Inflammatory macrophage treated with lipopolysaccharide for 1 hour (primary cell): Measurements from ENCODE around the gene MCU.
"Not testable (repeated sequence)": the region's sequence is repeated elsewhere in the genome, so short reads cannot be mapped to it uniquely, and the experiment has no call there.

Experiments used
- DNase-seq, 2 donors: peaks; one replicate each; pipeline ENCODE4 v3.0.0-alpha.2; 2020 to 2022

Gene MCU

DNA sequence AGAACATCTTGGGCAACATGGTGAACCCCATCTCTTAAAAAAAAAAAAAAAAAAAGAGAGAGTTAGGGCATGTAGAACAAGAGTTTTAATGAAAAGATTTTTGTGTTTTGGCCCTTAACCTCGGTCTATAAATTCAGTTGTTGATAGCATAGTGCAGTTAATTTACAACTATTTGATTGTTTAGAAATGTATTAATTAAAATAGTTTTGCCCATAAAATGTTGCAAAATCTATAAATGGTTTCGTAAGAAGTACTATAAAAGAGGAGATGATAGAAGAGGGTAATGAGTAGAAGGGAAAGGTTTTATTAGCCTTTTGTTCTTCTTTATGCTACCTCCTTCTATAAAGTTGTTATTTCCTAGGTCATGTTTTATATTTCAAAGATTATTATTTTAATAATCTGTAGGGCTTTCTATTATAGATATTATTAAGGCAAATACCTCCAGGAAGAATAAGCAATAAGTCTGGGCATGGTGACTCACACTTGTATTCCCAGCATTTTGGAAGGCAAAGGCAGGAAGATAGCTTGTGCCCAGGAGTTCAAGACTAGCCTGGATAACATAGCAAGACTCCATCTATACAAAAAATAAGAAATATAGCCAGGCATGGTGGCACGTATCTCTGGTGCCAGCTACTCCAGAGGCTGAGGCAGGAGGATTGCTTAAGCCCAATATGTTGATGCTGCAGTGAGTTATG, 73.3 kb downstream of the MCU start:
- DNase-seq: no peak

DNA sequence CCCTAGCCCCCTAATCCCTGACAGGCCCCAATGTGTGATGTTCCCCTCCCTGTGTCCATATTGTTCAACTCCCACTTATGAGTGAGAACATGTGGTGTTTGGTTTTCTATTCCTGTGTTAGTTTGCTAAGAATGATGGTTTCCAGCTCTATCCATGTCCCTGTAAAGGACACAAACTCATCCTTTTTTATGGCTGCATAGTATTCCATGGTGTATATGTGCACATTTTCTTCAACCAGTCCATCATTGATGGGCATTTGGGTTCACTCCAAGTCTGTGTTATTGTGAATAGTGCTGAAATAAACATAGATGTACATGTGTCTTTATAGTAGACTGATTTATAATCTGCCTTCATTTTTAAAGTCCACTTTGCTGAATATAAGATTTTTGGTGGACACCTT, 79.3 kb downstream of the MCU start:
- DNase-seq: not testable (repeated sequence)

DNA sequence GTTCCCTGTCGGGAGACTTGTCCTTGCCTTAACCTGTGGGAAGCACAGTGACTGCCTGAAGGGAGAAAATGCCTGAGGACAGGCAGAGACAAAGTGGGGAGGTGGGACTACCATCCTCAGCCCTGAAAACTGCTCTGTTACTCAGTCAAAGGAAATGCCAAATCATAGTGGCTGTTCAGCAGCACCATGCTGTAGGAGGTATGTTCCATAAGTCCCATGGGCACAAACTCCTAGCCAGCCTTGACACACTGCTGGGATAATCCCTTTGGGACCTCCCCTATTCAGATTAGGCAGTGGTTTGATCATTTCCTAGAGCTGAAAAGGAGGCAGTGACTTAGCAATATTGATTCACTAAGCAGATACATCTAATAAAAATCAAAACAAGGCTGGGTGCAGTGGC, 80.1 kb downstream of the MCU start:
- DNase-seq: no peak

DNA sequence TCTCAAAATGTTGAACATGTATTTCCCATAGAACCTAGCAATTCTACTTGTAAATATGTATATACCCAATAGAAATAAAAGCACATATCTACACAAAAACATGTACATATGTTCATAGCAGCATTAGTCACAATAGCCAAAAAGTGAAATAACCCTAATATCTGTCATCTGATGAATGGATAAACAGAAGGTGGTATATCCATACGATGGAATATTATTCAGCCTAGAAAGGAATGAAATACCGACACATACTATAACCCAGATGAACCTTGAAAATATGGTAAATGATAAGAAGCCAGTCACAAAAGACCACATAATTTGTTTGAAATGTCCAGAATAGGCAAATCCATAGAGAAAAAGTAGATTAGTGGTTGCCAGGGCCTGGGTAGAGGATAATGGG, 87.9 kb downstream of the MCU start:
- DNase-seq: no peak

DNA sequence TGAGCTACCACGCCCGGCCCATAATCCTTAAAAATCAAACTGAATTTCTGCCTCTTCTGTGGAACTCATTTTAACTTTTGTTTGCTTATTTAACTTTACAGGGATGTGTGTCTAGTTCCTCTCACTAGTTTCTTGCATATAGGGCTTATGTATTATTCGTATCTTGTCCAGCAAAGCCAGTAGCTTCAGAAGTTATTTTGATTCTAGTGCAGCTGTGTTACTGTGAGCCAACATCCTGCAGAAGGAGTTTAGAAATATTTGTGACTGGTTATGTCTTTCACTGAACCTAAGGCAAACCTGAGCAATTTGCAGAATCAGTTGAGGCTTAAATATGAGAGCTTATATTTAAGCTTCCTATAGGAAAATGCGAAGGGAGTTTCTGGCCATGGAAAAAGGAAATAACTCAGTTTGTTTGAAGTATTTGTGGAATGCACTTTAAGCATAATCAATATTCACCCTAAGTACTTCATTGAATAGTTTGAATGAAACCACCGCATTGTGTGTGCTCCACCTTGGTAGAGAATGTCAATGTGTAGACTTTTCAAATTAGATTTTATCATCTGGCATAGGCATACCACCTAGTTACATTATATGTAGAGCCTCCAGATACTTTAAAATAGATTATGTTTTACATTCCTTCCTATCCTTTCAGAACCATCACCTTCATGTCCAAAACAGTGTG, 90.8 kb downstream of the MCU start:
- DNase-seq: no peak

DNA sequence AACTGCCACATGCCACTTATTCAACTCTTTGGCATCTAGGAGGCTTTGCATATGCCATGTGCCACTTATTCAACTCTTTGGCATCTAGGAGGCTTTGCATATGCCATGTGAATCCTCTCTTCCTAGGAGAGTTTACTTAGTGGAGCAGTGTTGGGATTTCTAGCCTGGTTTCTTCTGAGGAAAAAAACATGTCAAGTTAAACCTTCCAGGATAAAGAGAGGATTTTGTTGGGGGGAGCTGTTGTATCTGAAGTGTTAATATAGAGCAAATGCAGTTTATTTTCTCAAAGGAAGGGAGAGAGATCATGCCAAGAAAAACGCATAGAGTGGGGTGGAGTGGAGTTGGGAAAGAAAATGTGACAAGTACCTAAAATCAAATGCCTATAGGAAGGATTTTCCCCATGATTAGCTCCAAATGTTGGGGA, 91.5 kb downstream of the MCU start:
- DNase-seq: no peak

DNA sequence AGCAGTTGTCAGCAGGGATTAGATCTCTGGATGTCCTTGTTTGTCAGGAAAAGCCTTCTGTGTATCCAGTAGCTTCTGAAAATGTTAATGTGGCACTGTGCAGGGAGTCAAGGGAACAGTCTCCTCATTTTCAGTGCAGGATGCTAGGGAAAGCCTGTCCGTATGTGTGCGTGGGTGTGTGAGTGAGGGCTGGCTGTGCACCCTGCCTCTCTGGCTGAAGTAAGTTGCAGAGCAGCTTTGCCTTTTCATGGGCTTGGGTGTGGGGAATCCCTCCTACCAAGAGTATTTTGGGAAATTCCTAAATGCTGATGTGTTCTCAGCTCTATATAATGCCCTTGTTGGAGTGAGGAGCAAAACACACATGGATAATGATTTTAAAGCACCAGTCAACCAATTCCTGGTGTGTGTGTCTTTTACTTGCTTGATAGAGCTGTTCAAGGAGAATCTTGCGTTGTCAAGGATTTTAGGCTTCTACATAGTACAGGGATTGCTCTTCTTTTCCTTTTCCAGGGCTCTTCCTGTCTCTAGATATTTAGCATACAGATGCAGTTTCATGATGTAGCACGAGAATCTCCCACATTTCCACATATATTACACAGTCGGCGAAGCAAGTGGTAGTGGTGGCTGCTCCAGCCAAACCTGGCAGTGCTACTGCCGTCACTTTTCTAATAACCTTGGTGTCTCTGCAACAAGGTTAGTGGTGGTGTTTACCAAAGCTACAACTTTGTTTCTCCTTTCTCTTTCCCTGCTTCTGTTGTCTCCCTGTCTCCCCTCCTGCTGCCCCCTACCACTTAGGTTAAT, 92.8 kb downstream of the MCU start:
- DNase-seq: peak; percentile 53 to 83

DNA sequence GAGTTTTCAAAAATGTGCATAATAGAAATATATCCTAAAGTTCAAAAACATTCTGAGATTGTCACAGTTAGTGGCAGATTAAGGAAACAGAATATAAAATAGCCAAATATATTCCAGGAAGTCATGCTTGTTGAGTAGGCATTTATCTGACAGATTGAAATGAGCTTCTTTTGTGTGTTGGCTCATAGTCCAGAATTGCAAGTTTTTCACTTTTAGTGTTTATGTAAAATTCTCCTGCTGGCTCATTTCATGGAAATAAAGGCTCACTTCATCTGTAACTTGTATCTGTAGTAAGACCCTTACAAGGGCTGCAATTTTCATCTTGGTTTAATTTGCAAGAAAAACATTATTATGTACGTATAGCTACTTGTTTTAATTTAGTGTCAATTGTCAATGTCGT, 93.5 kb downstream of the MCU start:
- no peak for DNase-seq

DNA sequence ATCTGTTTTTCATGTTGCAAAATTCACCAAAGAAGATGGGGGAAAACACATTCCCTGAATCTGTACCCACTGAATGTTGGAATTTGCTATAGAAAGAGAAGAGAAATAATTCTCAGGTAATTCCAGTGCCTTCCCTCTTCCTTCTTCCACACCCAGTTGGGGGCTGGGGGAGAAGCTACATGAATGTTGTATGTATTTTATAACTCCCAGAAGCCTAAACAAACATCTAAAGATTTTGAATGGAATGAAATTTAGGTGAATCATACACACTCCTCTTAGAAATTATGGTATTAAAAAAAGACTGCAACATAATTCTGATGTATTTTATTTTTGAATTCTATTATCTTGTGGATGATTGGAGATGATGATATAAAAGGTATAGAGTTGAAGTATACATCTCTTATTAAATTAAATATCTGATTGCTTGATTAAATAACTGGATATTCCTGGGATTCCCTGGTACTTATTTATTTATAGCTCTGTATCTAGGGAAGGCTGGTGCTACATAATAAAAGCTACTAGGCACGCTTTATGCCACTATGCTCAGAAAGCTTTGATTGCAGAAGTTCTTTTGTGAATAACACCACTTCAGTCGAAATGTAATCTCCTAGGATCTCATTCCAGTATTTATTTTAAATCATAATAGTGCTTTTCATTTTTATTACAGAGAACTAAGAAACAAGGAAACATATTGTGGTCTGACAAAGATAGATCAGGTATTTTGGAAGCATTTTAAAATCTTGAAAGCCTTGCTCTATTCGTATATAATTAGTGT, 98.5 kb downstream of the MCU start:
- no peak for DNase-seq

DNA sequence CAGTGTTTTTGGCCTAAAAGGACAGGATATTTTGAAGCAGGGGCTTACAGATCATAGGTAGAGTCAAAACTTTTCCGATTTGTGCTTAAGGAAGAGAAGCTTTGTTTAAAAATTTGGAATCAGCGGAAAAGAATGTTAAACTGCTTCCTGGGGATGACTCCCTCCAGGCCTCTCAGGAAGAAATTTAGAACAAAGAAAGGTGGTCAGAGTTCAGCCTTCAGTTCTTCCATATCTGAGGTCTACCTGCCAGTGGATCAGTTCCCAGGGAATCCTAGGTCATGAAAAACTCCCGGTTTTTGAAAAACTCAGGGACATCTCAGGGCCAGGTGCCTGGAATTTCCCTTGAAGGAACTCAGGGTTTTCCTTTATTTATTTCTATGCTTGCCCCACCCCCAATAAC, 100.3 kb downstream of the MCU start:
- no peak for DNase-seq

DNA sequence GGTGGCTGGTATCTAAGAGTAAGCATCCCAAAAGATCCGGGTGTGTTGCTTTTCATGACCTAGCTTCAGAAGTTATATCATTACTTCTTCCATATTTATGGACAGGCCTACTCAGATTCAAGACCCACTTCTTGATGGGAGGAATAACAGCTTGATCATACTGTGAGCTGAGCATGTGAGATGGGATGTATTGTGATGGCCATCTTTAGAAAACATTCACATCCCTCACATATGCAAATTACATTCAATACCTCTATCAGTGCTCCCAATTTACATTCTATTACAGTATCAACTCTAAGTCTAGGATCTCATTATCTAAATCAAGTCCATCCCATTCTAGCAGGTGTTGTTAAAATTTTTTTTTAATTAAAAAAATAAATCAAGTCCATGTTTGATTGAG, 101.8 kb downstream of the MCU start:
- DNase-seq: no peak

DNA sequence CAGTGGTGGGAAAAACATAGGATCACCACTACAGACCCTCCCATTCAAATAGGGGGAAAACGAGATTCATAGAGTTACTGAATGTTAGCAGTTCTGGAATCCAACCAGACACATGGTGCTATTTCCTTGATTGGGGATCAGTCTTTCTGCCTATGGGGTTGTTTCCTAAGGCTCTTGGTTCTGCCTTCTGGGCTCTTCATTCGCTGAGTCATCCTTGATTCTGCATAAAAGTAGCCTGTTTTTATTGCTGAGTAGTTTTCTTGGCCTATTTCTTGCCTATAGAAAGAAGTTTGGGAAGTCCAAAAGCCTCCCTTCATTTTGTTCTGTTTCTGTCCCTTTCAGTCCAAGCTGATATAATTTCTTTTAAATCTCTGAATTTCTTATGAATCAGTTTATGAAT, 102.3 kb downstream of the MCU start:
- DNase-seq: peak in 1 of 2 donors; percentile 19

DNA sequence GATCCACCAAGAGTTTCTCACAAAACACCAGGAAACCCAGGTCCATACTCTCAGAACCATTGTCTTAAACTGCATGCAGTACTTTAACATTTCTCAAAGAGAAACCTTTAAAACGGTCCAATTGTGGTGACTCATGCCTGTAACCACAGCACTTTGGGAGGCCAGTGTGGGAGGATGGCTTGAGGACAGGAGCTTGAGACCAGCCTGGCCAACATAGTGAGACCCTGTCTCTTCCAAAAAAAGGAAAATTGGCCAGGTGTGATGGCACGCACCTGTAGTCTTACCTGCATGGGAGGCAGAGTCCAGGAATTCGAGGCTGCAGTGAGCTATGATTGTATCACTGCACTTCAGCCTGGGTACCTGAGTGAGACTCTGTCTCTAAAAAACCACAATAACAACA, 104.1 kb downstream of the MCU start:
- DNase-seq: no peak

DNA sequence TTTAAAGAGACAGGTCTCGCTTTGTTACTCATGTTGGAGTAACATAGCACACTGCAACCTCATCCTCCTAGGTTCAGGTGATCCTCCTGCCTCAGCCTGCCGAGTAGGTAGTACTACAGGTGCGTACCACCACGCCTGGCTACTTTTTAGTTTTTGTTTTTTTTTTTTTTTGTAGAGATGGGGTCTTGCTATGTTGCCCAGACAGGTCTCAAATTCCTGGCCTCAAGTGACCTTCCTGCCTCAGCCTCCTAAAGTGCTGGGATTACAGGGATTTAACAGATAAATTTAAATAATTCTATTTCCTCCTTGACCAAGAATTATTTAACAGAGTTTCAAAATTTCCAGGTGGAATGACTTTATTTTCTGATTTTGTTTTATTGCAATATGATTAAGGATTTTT, 104.6 kb downstream of the MCU start:
- no peak for DNase-seq

DNA sequence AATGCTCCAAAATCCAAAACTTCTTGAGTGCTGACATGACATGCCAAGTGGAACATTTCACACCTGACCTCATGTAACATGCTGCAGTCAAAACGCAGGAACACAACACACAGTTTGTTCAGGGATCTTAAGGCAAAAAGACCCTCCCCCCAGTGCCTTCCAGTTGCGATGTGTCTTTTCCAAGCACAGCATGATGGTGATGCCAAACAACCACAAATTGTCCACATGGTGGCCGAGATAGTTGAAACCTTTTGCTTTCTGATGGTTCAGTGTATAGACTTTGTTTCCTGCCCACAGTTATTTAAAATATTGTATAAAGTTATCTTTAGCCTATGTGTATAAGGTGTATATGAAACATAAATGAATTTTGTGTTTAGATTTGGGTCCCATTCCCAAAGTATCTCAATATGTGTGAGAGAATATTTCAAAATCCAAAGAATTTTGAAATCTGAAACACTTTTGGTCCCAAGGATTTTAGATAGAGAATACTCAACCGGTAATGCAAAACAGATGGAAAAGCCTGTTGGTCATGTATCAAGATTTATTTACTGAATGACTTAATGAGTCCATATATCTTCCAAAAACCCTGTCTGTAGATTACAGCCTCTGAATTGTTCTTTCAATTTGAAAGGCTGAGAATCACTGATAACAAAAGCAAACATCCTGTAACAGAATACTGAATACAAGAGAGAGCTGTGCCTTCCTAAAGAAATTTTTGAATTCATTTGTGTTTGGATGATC, 108.2 kb downstream of the MCU start:
- DNase-seq: no peak

DNA sequence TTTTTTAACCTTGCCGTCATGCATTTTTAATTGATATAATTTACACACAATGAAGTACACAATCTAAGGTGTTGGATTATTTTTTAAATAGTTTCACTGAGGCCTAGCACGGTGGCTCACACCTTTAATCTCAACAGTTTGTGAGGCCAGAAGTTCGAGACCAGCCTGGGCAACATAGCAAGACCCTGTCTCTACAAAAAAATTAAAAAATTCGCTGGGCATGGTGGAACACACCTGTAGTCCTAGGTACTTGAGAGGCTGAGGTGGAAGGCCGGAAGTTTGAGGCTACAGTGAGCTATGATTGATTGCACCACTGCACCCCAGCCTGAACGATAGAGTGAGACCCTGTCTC, 108.8 kb downstream of the MCU start:
- DNase-seq: no peak

DNA sequence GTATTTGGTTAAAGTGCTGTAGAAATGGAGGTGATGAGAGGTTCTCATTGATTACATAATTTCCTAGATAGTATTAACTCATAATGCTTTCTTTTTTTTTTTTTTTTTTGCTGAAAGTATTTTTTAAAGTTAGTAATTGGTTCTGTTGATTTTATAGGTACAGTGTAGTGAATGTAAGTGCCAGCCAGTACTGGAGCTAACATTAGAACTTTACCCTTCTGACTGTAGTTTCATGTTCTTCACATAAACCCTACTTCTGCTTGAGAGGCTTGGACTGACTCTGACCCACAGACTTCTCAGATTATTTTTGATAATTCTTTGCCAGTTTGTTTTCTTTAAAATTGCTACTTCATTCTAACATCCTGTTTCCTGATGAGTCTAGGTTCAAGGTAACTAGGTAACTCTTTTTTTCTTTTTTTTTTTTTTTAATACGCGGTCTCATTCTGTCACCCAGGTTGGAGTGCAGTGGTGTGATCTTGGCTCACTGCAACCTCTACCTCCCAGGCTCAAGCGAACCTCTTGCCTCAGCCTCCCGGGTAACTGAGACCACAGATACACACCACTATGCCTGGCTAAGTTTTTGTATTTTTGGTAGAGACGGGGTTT, 109.4 kb downstream of the MCU start:
- DNase-seq: no peak

DNA sequence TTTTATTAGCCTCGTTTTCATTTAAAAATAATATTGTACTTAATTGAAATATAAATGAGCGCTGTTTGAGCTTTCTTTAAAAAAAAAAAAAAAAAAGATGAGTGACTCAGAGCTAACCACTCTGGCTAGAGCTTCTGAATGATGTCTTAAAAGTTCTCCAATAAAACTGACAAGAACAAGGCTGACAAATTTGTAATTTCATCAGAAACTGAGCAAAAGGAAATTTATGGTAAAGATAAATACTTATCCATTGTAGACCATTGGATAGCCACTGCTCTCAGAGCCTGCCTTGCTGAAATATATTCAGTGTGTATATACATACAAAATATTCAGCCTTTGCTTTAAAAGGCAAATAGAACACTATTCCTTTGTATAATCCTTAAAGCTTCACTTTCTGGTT, 110.4 kb downstream of the MCU start:
- DNase-seq: no peak

DNA sequence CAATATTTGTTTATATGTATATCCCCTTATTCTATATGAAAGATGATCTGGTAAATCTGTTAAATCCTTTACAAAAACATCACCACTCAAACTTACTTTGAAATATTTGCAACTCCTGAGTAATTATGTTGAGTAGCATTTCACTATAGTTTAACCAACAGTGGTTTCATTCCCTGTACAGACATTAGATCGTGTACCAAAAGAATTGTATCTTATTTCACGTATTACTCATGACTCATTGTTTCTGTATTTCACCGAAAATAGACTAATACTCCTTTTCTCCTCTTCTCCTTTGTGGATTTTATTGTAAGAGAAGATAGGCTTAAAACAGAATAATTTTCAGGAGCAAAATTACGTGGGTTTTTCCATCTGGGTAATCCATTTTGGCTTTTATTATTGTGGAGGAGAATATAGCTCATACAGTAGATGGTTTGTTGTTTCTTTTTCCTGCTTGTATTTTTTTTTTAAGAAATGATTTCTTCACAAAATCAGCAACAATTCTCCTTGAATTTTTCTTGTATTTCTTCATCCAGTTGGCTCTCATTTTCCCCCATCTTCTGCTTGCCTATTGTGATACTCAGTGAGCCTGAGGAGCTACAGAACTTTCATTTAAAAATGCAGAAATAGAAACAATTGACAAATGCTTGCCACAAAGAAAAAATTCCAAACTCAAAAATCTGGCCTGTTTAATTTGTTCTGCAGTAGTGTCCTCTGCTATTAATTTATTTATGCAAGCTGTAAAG, 111.0 kb downstream of the MCU start:
- DNase-seq: peak in 1 of 2 donors; percentile 15

DNA sequence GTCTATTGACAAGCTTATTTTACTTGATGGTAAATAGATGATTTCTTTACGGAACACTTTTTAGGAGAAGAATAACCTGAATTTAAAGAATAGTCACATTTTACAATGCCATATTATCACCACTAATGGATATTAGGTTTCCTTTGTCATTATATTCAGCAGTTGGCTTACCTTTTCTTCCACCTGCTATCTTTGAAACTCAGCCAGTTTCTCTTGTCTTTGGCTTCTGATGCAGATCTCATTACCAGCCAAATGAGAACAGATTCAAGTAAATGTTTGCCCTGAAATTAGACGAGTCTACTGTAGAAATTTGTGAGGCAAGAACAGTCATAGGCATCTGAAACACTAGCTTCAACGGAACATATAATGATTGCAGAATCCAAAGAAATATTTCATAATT, 116.1 kb downstream of the MCU start:
- peak in 1 of 2 donors; percentile 17 for DNase-seq

DNA sequence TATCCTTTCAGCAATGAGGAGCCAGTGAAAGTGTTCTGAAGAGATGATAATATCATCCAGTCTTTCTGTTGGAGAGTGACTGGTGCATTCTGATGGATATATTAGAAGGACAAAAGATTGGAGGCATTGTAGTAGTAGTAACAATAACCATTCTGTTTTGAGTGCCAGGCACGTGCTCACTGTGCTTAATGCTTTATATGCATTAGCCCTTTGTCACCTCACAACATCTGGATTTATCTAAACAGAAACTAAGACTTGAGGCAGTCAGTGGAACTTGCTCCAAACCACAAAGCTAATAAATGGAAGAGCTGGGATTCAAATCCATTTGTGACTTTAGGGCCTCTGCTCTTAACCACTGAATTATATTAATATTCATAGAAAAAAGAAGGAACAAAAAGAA, 117.1 kb downstream of the MCU start:
- no peak for DNase-seq
